Measurements from ENCODE around the gene GPC6.

Gene GPC6

DNA sequence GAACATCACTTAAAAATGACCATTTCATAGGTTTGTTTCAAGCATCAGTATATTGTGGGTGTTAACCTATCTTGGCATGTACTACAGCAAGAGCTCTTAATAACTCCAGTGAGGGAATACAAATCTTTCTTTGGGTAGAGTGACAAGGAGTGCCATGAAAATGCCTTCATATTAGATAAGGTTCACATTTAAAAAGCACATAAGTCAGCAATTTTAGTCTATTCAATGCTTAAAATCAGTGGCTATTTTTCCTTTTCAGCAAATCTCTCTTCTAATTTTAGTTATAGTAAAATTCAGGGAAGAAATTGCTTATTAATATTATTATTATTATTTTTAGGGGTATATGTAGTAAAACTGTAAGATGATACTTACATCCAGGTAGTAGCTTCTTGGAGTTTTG is 291.1 kb downstream of the GPC6 start:
- DNase-seq: no peak

- no peak for DNase-seq
Measured at GRCh38 chr13:93521307-93521706, 294.7 kb downstream of the GPC6 start.

DNA sequence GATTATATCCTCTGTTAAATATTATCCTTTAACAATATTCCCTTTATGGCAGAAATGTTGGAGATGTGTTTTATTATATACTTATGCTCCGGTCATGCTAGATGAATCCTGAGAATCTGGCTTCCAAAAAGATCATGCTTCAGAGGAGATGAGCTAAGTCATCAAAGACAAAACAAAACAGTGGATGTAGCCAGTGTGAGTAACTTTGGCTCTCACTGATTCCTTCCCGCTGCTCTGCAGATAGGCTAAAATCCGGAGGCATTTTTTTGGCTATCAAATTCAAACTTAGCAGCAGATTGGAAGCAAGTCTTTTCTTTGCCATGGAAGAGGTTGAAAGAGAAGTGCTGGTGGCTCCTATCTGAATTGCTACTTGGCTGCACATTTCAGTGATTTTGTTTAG is 295.9 kb downstream of the GPC6 start:
- no peak for DNase-seq

DNA sequence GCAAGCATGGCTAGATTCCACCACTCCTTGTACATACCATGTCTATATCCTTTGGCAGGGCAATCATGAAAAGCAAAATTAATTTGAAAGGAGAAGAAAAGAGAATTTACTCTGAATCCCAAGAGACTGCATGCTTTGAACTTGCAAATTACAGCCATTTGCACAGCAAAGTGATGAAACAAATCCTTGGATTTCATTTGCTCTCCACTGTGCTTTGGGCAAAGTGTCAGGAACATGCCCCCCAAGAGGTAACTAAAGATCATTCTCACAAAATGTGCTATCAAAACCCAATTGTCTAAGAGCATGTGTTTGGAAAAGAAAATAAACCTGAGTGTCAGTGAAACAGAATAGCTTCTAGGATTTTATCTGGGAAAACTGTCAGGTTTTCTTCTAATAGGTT is 298.5 kb downstream of the GPC6 start:
- DNase-seq: no peak

DNA sequence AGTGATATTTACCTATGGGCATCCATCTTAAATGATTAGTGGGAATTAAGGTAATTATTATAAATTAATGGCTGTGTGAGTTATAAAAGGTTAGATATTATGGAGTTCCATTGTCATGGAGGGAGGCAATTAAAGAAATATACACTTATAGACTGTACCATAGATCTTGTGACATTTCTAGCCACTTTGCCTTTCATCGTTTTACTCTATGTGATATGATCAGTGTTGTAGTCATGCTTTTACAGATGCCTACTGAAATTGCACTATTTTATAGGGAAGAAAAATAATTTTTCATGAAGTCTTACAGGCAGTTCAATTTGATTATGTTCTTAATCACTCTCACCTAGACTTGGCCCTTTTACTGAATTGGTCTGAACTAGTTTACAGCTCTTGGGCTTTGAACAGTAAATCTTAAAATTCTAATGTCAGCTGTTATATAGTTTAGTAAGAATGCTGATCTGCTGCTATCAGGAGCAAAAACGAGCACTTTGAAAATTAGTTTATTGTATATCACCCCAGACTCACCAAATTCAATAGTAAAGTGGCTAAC is 301.2 kb downstream of the GPC6 start:
- no peak for DNase-seq

- no peak for DNase-seq
Measured at GRCh38 chr13:93529961-93530360, 303.4 kb downstream of the GPC6 start.

DNA sequence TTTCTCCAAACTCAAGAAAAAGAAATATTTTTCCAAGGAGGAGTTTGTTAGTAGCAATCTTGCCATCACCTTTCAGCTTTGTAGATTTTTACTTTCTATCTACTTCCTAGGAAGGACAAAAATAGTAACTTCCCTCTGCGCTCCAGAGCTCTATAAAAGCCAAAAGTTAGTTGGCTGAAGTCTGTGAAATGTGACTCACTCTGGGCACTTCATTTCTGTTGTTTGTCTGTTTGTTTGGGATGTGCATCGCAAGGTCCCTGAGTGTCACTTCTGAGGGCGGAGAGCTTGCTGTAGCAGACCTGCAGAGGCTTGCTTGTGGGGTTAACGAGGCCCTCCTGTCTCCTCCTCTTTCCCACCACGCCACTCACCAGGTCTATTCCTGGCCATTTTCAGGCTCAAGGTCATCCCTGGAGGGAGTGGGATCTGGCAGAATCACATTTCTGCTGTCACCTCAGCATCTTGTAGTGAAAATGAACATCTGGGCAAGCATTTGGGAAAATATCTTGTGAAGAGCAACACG is 307.6 kb downstream of the GPC6 start:
- DNase-seq: no peak

DNA sequence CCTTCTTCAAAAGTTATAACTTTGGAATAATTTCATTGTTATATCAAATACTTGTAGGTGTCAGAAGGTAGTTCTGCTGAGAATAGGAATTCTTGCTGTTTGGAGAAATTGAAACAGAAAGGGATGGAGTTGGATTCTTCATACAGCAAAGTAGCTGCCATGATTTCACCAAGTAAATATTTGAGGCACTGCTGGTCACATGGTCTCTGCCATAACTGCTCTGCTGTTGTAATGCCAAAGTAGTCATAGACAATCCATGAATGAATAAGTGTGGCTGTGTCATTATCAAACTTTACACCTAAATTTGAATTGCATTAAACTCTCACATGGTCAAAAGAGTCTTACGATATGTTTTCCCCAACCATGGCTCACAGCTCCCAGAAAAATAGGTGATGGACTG is 308.6 kb downstream of the GPC6 start:
- no peak for DNase-seq

DNA sequence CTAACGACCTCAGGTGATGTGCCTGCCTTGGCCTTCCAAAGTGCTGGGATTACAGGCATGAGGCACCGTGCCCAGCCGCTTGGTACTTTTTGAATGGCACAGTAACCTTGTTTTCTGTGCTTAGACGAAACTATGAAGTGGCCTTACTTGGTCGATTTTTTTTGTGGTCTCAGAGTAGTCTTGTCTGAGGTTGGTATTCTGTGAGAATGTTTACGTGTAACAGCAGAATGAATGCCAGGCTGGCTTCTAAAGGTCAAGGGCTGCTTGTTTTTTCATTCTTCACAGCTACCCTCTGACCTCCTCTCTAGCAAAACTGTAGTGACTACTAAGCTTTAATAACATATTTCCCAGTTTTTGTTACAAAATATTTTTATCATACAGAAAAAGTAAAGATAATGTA is 313.3 kb downstream of the GPC6 start:
- no peak for DNase-seq

- no peak for DNase-seq
Measured at GRCh38 chr13:93547886-93548285, 321.3 kb downstream of the GPC6 start.

GRCh38 chr13:93549326-93550005 is 322.9 kb downstream of the GPC6 start:
- no peak for DNase-seq

DNA sequence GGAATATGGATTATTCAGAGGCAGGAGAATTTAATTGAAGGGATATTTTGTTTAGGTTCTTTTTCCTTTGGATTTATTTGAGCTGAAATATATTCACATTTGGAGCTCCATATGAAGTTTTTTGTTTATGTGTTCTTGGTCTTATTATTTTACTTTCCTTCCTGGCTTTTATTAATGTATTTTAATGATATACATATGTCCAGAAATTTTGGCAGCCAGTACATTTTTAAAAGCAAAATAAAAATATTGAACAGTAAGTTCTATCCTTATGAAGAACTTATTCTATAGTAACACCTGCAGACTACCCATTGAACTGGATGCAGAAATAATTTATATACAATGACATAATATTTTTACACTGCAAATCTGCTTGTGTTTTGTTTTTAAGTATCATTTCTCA is 323.6 kb downstream of the GPC6 start:
- DNase-seq: no peak

- DNase-seq: no peak
Measured at GRCh38 chr13:93552596-93552995, 326.0 kb downstream of the GPC6 start.

- no peak for DNase-seq
Measured at GRCh38 chr13:93554514-93554913, 327.9 kb downstream of the GPC6 start.

DNA sequence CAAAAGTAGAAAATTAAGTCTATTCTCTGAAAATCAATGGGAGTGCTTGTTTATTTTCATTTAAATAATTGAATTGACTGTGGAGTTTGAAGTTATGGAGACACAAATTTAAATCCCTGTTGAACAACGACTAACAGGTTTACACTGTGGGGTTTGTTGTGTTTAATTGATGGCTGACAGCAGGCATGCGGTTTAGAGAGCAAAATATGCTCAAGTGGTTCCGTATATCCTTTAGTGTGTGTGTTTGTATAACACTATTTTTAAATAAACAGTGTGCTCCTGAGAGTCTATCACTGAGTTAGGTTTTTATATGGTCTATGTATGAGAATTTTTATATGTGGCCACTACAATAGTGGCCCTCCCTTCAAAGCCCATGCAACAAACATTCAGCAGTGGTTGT is 332.0 kb downstream of the GPC6 start:
- DNase-seq: no peak

DNA sequence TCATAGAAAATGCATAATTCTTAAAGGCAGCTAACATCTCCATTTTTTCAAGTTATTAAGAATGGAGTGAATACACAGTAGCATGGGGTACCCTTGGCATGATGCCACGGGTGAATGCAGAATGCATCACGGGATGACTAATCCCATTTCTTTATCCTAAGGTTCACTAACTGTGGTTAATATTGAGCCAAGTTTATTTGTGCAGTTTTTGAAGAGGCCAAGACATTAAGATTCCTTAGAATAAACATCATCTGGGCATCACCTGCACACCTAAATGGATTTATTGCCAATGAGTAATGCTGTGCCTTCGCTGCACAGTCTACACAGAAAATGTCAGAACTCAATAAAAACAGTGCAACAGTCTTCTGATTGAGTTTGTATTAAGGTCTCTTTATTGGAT is 333.1 kb downstream of the GPC6 start:
- no peak for DNase-seq

GRCh38 chr13:93561576-93562225 is 335.1 kb downstream of the GPC6 start:
- DNase-seq: no peak

DNA sequence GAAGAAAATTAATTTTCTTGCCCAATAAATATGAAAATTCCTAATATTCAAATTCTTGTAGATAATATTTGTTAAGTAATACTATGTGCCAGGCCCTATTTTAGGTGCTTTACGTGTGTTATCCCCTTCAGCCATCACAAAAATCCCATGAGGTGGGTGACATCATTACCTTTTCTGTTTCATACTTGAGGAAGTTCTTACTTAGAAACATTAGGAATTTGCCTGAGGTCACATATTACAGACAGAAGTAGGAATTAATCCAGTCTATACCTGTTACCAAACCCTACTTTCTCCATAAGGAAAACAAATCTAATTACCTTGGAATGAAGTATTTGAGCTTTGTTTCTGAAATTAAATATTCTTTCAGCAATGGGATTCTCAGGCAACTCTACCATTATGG is 336.1 kb downstream of the GPC6 start:
- no peak for DNase-seq

GRCh38 chr13:93577105-93577504 is 350.5 kb downstream of the GPC6 start:
- peak; percentile 12 to 50 (median 27) for DNase-seq

DNA sequence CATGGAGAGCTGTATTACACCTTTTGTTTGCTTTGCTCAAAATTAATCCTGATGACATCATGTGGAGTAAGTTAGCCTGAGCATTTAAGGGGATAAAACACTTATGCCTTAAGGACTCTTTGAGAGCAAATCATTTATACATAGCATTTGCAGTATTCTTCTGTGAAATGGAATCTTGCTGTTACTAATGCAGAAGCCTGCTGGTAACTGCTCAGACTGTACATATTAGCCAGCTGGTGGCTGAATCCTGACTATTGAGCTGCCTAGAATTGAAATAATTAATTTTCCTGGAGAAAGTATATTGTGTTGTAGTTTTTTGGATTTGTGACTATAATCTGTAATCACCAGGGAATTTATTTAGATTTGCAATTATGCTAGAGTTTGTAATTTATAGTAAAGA is 363.2 kb downstream of the GPC6 start:
- no peak for DNase-seq

DNA sequence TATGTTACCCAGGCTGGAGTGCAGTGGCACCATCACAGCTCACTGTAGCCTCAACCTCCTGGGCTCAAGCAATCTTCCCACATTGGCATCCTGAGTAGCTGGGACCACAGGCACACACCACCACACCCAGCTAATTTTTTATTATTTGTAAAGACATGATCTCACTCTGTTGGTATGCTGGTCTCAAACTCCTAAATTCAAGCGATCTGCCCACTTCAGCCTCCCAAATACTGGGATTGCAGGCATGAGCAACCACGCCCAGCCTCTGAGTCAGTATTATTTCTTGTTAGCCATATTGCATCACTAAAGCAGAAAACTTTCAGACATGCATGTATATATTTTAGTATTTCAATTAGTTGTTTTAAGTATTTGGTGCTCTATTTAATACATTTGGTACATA is 376.4 kb downstream of the GPC6 start:
- DNase-seq: no peak

DNA sequence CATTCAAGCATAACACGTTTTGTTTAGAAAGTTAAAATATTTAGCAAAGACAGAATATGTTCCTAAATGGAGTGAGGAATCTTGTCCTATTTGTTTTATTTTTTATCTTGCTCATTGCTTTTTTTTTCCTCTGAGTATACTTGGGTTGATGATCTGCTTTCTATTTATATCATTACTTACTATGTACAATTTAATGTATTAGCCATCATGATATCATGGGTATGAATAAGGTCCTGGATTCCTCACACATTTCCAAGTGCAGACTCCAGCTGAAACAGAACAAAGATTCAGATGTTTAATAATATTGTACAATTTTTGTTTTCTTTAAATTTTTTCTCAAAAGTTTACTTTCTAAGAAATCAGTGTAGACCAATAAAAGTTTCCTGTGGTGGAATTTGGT is 388.2 kb downstream of the GPC6 start:
- no peak for DNase-seq

- no peak for DNase-seq
Measured at GRCh38 chr13:93620181-93620765, 393.7 kb downstream of the GPC6 start.

- no peak for DNase-seq
Measured at GRCh38 chr13:93621051-93621450, 394.4 kb downstream of the GPC6 start.
